ENCODE results near the gene IRF4. TPM values are rescaled to one million over a fixed set of nuclear protein-coding genes. Genes with fewer than 3 reads are reported as not detected.

The IRF4 gene
- total and polyA plus RNA-seq, 2 donors (not counting 1 experiment from before 2014, with no cell fraction given): 75.7 to 142 TPM

- H3K4me3 Mint-ChIP-seq: no peak overlapping the region
- Histone ChIP-seq H2AFZ (ENCODE audit: insufficient read depth, low read depth, low read length, poor library complexity, severe bottlenecking) (no peak overlapping the region), H3K4me1 (ENCODE audit: control insufficient read depth in 2 of 2, insufficient read depth in 2 of 2, low read length in 2 of 2) (peaks cover 17 to 19% of the 10 kb centered on the region in 2 donors), H3K27ac (ENCODE audit: low read length in 2 of 2) (peak overlapping the region in 1 of 2 donors; percentile 89), H3K4me2 (replicated peaks; ENCODE audit: low read depth, low read length, poor library complexity, severe bottlenecking) (no peak overlapping the region), H3K4me3 (ENCODE audit: control extremely low read depth in 1 of 5, extremely low read depth in 1 of 5, insufficient read depth in 1 of 5, low read depth in 2 of 5, low read length in 4 of 5) (no peak overlapping the region), H3K9me3 (ENCODE audit: control extremely low read depth in 1 of 3, control insufficient read depth in 2 of 3, insufficient read depth in 1 of 3, low read length in 2 of 3) (no peaks in the 10 kb centered on the region), H3K27me3 (replicated peaks in 1 of 4; ENCODE audit: control extremely low read depth in 1 of 4, control insufficient read depth in 3 of 4, insufficient read depth in 4 of 4, low read length in 3 of 4) (no peaks in the 10 kb centered on the region), H3K79me2 (ENCODE audit: control insufficient read depth, insufficient read depth, low read length) (peaks cover 13% of the 10 kb centered on the region), H3K36me3 (replicated peaks in 1 of 2; ENCODE audit: control extremely low read depth in 1 of 2, control insufficient read depth in 1 of 2, extremely low read depth in 1 of 2, insufficient read depth in 2 of 2, low read length in 1 of 2) (peaks cover 19 to 84% of the 10 kb centered on the region in 2 experiments), H3K9ac (ENCODE audit: low read length) (no peak overlapping the region), H4K20me1 (ENCODE audit: control insufficient read depth, insufficient read depth, low read length, poor library complexity, severe bottlenecking) (peaks cover 36% of the 10 kb centered on the region)
- WGBS (ENCODE audit: insufficient coverage): 30% methylated on average over 5 of the region's 9 CpGs
- intact Hi-C loops (cut with micrococcal nuclease): loop anchor here (2.0 to 5.0 kb wide), 4 partner anchors 64 to 220 kb away; no protein-coding TSS in a partner anchor
- H3K27me3 Mint-ChIP-seq: no peaks in the 10 kb centered on the region
- DNase-seq: peak; percentile 60
- ChIA-PET POLR2A (interaction anchor here (1.0 kb wide), 1 partner anchor 16 kb away, joined by 8 read pairs; the partner anchor contains the start of gene IRF4), CTCF (interaction anchor here (0.6 to 3.1 kb wide), 10 partner anchors 9 to 313 kb away, joined by 3 to 18 read pairs (median 4); no protein-coding TSS in a partner anchor)
- no peak for ATAC-seq (ENCODE audit: low read depth)
- TF ChIP-seq EZH2 (IDR thresholded peaks at IDR 0.05; ENCODE audit: borderline replicate concordance, insufficient read depth, low read depth, low read length, poor library complexity, severe bottlenecking): no peak
- TF ChIP-seq CTCF (IDR thresholded peaks at IDR 0.05): peak; percentile 74
- H3K4me1 Mint-ChIP-seq: peaks cover 44% of the 10 kb centered on the region
- H3K27ac Mint-ChIP-seq: peak overlapping the region; percentile 81
- H3K9me3 Mint-ChIP-seq (ENCODE audit: insufficient read depth): no peaks in the 10 kb centered on the region
These were observed 17.1 kb downstream of the IRF4 start for GRCh38 chr6:408599-409102.

- CTCF ChIA-PET: interaction anchor here (0.6 to 3.1 kb wide), 12 partner anchors 10 to 312 kb away, joined by 3 to 18 read pairs (median 3); no protein-coding TSS in a partner anchor
- peaks cover 5% of the 10 kb centered on the region for H3K9me3 Mint-ChIP-seq (ENCODE audit: insufficient read depth)
- no peak for DNase-seq
- 100% methylated on average over 1 of the region's 4 CpGs for WGBS (ENCODE audit: insufficient coverage)
- Histone ChIP-seq H3K79me2 (ENCODE audit: control insufficient read depth, insufficient read depth, low read length) (peaks cover 5% of the 10 kb centered on the region), H2AFZ (ENCODE audit: insufficient read depth, low read depth, low read length, poor library complexity, severe bottlenecking) (no peak overlapping the region), H3K9me3 (ENCODE audit: control extremely low read depth in 1 of 3, control insufficient read depth in 2 of 3, insufficient read depth in 1 of 3, low read length in 2 of 3) (peaks cover 1 to 2% (median 1%) of the 10 kb centered on the region in 3 donors), H4K20me1 (ENCODE audit: control insufficient read depth, insufficient read depth, low read length, poor library complexity, severe bottlenecking) (peaks cover 28% of the 10 kb centered on the region), H3K36me3 (replicated peaks in 1 of 2; ENCODE audit: control extremely low read depth in 1 of 2, control insufficient read depth in 1 of 2, extremely low read depth in 1 of 2, insufficient read depth in 2 of 2, low read length in 1 of 2) (peaks cover 19 to 75% of the 10 kb centered on the region in 2 experiments), H3K27me3 (replicated peaks in 1 of 4; ENCODE audit: control extremely low read depth in 1 of 4, control insufficient read depth in 3 of 4, insufficient read depth in 4 of 4, low read length in 3 of 4) (no peaks in the 10 kb centered on the region), H3K9ac (ENCODE audit: low read length) (no peak overlapping the region), H3K27ac (ENCODE audit: low read length in 2 of 2) (no peak overlapping the region), H3K4me1 (ENCODE audit: control insufficient read depth in 2 of 2, insufficient read depth in 2 of 2, low read length in 2 of 2) (peaks cover 9 to 11% of the 10 kb centered on the region in 2 donors), H3K4me2 (replicated peaks; ENCODE audit: low read depth, low read length, poor library complexity, severe bottlenecking) (no peak overlapping the region), H3K4me3 (ENCODE audit: control extremely low read depth in 1 of 5, extremely low read depth in 1 of 5, insufficient read depth in 1 of 5, low read depth in 2 of 5, low read length in 4 of 5) (no peak overlapping the region)
- peaks cover 37% of the 10 kb centered on the region for H3K4me1 Mint-ChIP-seq
- peak overlapping the region; percentile 41 for H3K27ac Mint-ChIP-seq
- no peak for ATAC-seq (ENCODE audit: low read depth)
- H3K4me3 Mint-ChIP-seq: no peak overlapping the region
- TF ChIP-seq CTCF (IDR thresholded peaks at IDR 0.05): no peak
- no peak for TF ChIP-seq EZH2 (IDR thresholded peaks at IDR 0.05; ENCODE audit: borderline replicate concordance, insufficient read depth, low read depth, low read length, poor library complexity, severe bottlenecking)
- POLR2A ChIA-PET: interaction anchor here (1.0 kb wide), 1 partner anchor 17 kb away, joined by 8 read pairs; the partner anchor contains the start of gene IRF4
- intact Hi-C loops (cut with micrococcal nuclease): loop anchor here (2.0 to 5.0 kb wide), 4 partner anchors 63 to 221 kb away; no protein-coding TSS in a partner anchor
- no peaks in the 10 kb centered on the region for H3K27me3 Mint-ChIP-seq
These were observed 17.9 kb downstream of the IRF4 start for GRCh38 chr6:409370-409972.

Measured in B cell (primary cell).